T-cell (primary cell): ENCODE results near the gene RPN2. TPM values are rescaled to one million over a fixed set of nuclear protein-coding genes. Genes with fewer than 3 reads are reported as not detected.

Experiments
- ATAC-seq, 4 experiments: fragments of 200-7000 bp in 3 of 4; fragments of 150-1000 bp in 1 of 4; cut with Tn5 transposase; replicated peaks in 1 of 4; 1 replicate in 3 of 4; 2 replicates in 1 of 4; pipeline ENCODE4 v1.10.0; 2021; ENCODE audit warnings: moderate library complexity in 3 of 4, mild to moderate bottlenecking in 2 of 4, moderate number of reproducible peaks in 1 of 4
- CTCF ChIA-PET, 2 donors: fragments of 300-600 bp; sonication (Branson Sonifier 250); formaldehyde crosslinking; loops; one replicate each; lab custom pipeline; 2022; ENCODE audit warnings: antibody characterized with exemption in 2 of 2; lab: Charles Lee
- POLR2A ChIA-PET, 2 donors: fragments of 300-600 bp; sonication (Branson Sonifier 250); formaldehyde crosslinking; loops; one replicate each; lab custom pipeline; 2022; ENCODE audit warnings: antibody characterized with exemption in 2 of 2; lab: Charles Lee
- DNase-seq, 35 experiments: peaks; one replicate each; pipeline versions ENCODE4 v3.0.0 to v3.0.0-alpha.2; 2013 to 2023
- H3K27ac ChIP-seq: one replicate; pipeline ENCODE4 v1.5.1; 2013; ENCODE audit warnings: low read length
- H3K27me3 ChIP-seq, 2 experiments: replicated peaks in 1 of 2; 1 replicate in 1 of 2; 2 replicates in 1 of 2; pipeline versions ENCODE4 v1.6.1 to v1.7.0; 2013; ENCODE audit warnings: low read length in 1 of 2, mixed read lengths in 1 of 2; ENCODE audit not compliant: control insufficient read depth in 2 of 2, insufficient read depth in 2 of 2; ENCODE audit errors: extremely low read depth in 1 of 2
- H3K36me3 ChIP-seq, 2 donors: 1 replicate in 1 of 2; 2 replicates in 1 of 2; pipeline versions ENCODE4 v1.6.1 to v1.7.0; 2013; ENCODE audit warnings: low read length in 1 of 2; ENCODE audit not compliant: control insufficient read depth in 2 of 2, insufficient read depth in 1 of 2; ENCODE audit errors: extremely low read depth in 1 of 2
- H3K4me1 ChIP-seq, 2 experiments: 1 replicate in 1 of 2; 2 replicates in 1 of 2; pipeline versions ENCODE4 v1.6.1 to v1.7.0; 2013; ENCODE audit warnings: low read length in 2 of 2, mixed read lengths in 1 of 2; ENCODE audit not compliant: insufficient read depth in 2 of 2, control insufficient read depth in 1 of 2; ENCODE audit errors: extremely low read depth in 1 of 2
- H3K4me3 ChIP-seq, 2 donors: 1 replicate in 1 of 2; 2 replicates in 1 of 2; pipeline versions ENCODE4 v1.5.1 to v1.7.0; 2013; ENCODE audit warnings: mild to moderate bottlenecking in 2 of 2, low read length in 1 of 2, moderate library complexity in 1 of 2; ENCODE audit not compliant: control insufficient read depth in 1 of 2; ENCODE audit errors: extremely low read depth in 1 of 2
- H3K9me3 ChIP-seq: 2 replicates; pipeline ENCODE4 v1.7.0; 2013
- H3K27ac Mint-ChIP-seq, 2 donors: one replicate each; pipeline ENCODE4 v1.8.0; 2020 to 2021; ENCODE audit warnings: mild to moderate bottlenecking in 2 of 2, mixed read lengths in 2 of 2
- H3K27me3 Mint-ChIP-seq, 2 donors: one replicate each; pipeline ENCODE4 v1.8.0; 2021 to 2022; ENCODE audit warnings: mixed read lengths in 2 of 2
- H3K36me3 Mint-ChIP-seq: one replicate; pipeline ENCODE4 v1.8.0; 2021; ENCODE audit warnings: mixed read lengths
- H3K4me1 Mint-ChIP-seq, 3 donors: one replicate each; pipeline ENCODE4 v1.8.0; 2020 to 2022; ENCODE audit warnings: mixed read lengths in 3 of 3, mild to moderate bottlenecking in 1 of 3
- H3K4me3 Mint-ChIP-seq, 3 donors: one replicate each; pipeline ENCODE4 v1.8.0; 2020 to 2022; ENCODE audit warnings: mild to moderate bottlenecking in 3 of 3, mixed read lengths in 3 of 3, moderate library complexity in 3 of 3
- H3K9me3 Mint-ChIP-seq, 3 donors: one replicate each; pipeline ENCODE4 v1.8.0; 2020 to 2022; ENCODE audit warnings: mixed read lengths in 3 of 3
- WGBS: methylation state at CpG from one replicate; pipeline ENCODE4 v1.1.5; 2013; ENCODE audit warnings: missing lambda C conversion rate; ENCODE audit not compliant: insufficient coverage; 5-methylcytosine and 5-hydroxymethylcytosine counted together
- total RNA-seq, 35 experiments: library from RNA in 6 of 35; stranded (reverse) in 6 of 35; fragments of 120-200 nt in 1 of 35; gene quantifications; one replicate each; pipeline versions ENCODE4 v1.2.1 to v1.2.4 and lab custom pipeline; 2013 to 2026

RPN2 gene
- total RNA-seq, 5 donors from 2014 or later (not counting 1 experiment from before 2014, with no cell fraction given), result 88.8 to 130 (median 121) TPM

GRCh38 chr20:37160683-37161082 is 18.4 kb upstream of the RPN2 start:
- CTCF ChIA-PET, result interaction anchor here in 1 of 2 donors (0.6 kb wide), 2 partner anchors 29 to 95 kb away, joined by 4 to 7 read pairs; no protein-coding TSS in a partner anchor
- POLR2A ChIA-PET, result no interaction called here
- H3K4me3 ChIP-seq, result no peak overlapping the region
- no peaks in the 10 kb centered on the region for H3K4me1 ChIP-seq
- Mint-ChIP-seq H3K27ac (no peak overlapping the region), H3K4me3 (no peak overlapping the region), H3K36me3 (peaks cover 1% of the 10 kb centered on the region), H3K4me1 (no peaks in the 10 kb centered on the region), H3K9me3 (no peaks in the 10 kb centered on the region), H3K27me3 (no peaks in the 10 kb centered on the region)
- DNase-seq, result no peak
- H3K27ac ChIP-seq, result no peak overlapping the region
- WGBS, result 84% methylated on average over 5 of the region's 10 CpGs
- no peaks in the 10 kb centered on the region for H3K27me3 ChIP-seq
- no peaks in the 10 kb centered on the region for H3K9me3 ChIP-seq
- ATAC-seq, result no peak
- no peaks in the 10 kb centered on the region for H3K36me3 ChIP-seq

GRCh38 chr20:37161830-37162549 is 17.1 kb upstream of the RPN2 start:
- ATAC-seq (no peak), DNase-seq (no peak)
- H3K9me3 ChIP-seq, result no peaks in the 10 kb centered on the region
- Mint-ChIP-seq H3K9me3 (no peaks in the 10 kb centered on the region), H3K4me3 (no peak overlapping the region), H3K4me1 (no peaks in the 10 kb centered on the region), H3K27ac (no peak overlapping the region), H3K27me3 (no peaks in the 10 kb centered on the region), H3K36me3 (peaks cover 3% of the 10 kb centered on the region)
- H3K36me3 ChIP-seq, result no peaks in the 10 kb centered on the region
- no peaks in the 10 kb centered on the region for H3K4me1 ChIP-seq
- ChIA-PET CTCF (interaction anchor here (0.5 to 0.8 kb wide), 2 partner anchors 1249 to 1318 kb away, joined by 4 read pairs; no protein-coding TSS in a partner anchor), POLR2A (no interaction called here)
- no peak overlapping the region for H3K27ac ChIP-seq
- H3K4me3 ChIP-seq, result no peak overlapping the region
- 79% methylated on average over 10 of the region's 12 CpGs for WGBS
- no peaks in the 10 kb centered on the region for H3K27me3 ChIP-seq

GRCh38 chr20:37162646-37163045 is 16.5 kb upstream of the RPN2 start:
- no peaks in the 10 kb centered on the region for H3K36me3 ChIP-seq
- Mint-ChIP-seq H3K4me3 (no peak overlapping the region), H3K36me3 (peaks cover 7% of the 10 kb centered on the region), H3K4me1 (no peaks in the 10 kb centered on the region), H3K27me3 (no peaks in the 10 kb centered on the region), H3K27ac (no peak overlapping the region), H3K9me3 (no peaks in the 10 kb centered on the region)
- H3K27ac ChIP-seq, result no peak overlapping the region
- WGBS, result no CpG with 5 or more reads among the region's 6 CpGs
- CTCF ChIA-PET, result interaction anchor here (0.5 to 0.8 kb wide), 2 partner anchors 1248 to 1319 kb away, joined by 4 read pairs; no protein-coding TSS in a partner anchor
- H3K4me1 ChIP-seq, result no peaks in the 10 kb centered on the region
- H3K27me3 ChIP-seq, result no peaks in the 10 kb centered on the region
- H3K9me3 ChIP-seq, result no peaks in the 10 kb centered on the region
- no peak overlapping the region for H3K4me3 ChIP-seq
- DNase-seq (no peak), ATAC-seq (no peak)
- POLR2A ChIA-PET, result no interaction called here

GRCh38 chr20:37163832-37164554 is 15.1 kb upstream of the RPN2 start:
- POLR2A ChIA-PET, result no interaction called here
- no peak for ATAC-seq
- no peaks in the 10 kb centered on the region for H3K27me3 ChIP-seq

GRCh38 chr20:37165031-37165430 is 14.1 kb upstream of the RPN2 start:
- Mint-ChIP-seq H3K27ac (no peak overlapping the region), H3K4me1 (no peaks in the 10 kb centered on the region), H3K27me3 (no peaks in the 10 kb centered on the region), H3K4me3 (no peak overlapping the region), H3K9me3 (no peaks in the 10 kb centered on the region), H3K36me3 (peaks cover 11% of the 10 kb centered on the region)
- no peak for DNase-seq
- Histone ChIP-seq H3K4me3 (no peak overlapping the region), H3K9me3 (no peaks in the 10 kb centered on the region), H3K27ac (no peak overlapping the region), H3K27me3 (no peaks in the 10 kb centered on the region), H3K4me1 (no peaks in the 10 kb centered on the region), H3K36me3 (no peaks in the 10 kb centered on the region)
- POLR2A ChIA-PET, result no interaction called here
- WGBS, result no CpG with 5 or more reads among the region's 1 CpG
- CTCF ChIA-PET, result no interaction called here
- no peak for ATAC-seq

More at GRCh38 chr20:37163832-37164554, 15.1 kb upstream of the RPN2 start:
- no peaks in the 10 kb centered on the region for H3K4me1 ChIP-seq
- H3K4me3 ChIP-seq, result no peak overlapping the region
- no peaks in the 10 kb centered on the region for H3K9me3 ChIP-seq
- no peaks in the 10 kb centered on the region for H3K27me3 Mint-ChIP-seq
- peaks cover 11% of the 10 kb centered on the region for H3K36me3 Mint-ChIP-seq
- no peaks in the 10 kb centered on the region for H3K9me3 Mint-ChIP-seq
- no peak overlapping the region for H3K27ac Mint-ChIP-seq
- 78% methylated on average over 2 of the region's 4 CpGs for WGBS
- no peaks in the 10 kb centered on the region for H3K4me1 Mint-ChIP-seq
- no peak overlapping the region for H3K4me3 Mint-ChIP-seq
- CTCF ChIA-PET, result no interaction called here
- H3K27ac ChIP-seq, result no peak overlapping the region
- no peak for DNase-seq
- H3K36me3 ChIP-seq, result no peaks in the 10 kb centered on the region

- DNase-seq (no peak), ATAC-seq (no peak)
- Histone ChIP-seq H3K4me1 (no peaks in the 10 kb centered on the region), H3K9me3 (no peaks in the 10 kb centered on the region), H3K27ac (no peak overlapping the region), H3K27me3 (no peaks in the 10 kb centered on the region), H3K4me3 (no peak overlapping the region), H3K36me3 (no peaks in the 10 kb centered on the region)
- Mint-ChIP-seq H3K4me3 (no peak overlapping the region), H3K36me3 (peaks cover 14% of the 10 kb centered on the region), H3K9me3 (no peaks in the 10 kb centered on the region), H3K27ac (no peak overlapping the region), H3K4me1 (no peaks in the 10 kb centered on the region), H3K27me3 (no peaks in the 10 kb centered on the region)
- ChIA-PET CTCF (interaction anchor here in 1 of 2 donors (1.0 kb wide), 1 partner anchor 123 kb away, joined by 4 read pairs; no protein-coding TSS in a partner anchor), POLR2A (interaction anchor here in 1 of 2 donors (0.5 kb wide), 1 partner anchor 488 kb away, joined by 4 read pairs; no protein-coding TSS in a partner anchor)
- WGBS, result no CpG with 5 or more reads among the region's 5 CpGs
Observed at GRCh38 chr20:37166867-37167266, 12.3 kb upstream of the RPN2 start.
